ENCODE data around the gene GPRIN1.

Gene GPRIN1

GRCh38 chr5:176612008-176612407 is 2.1 kb upstream of the GPRIN1 start:
- Histone ChIP-seq H3K27ac (ENCODE audit: low read depth, low read length) (no peak overlapping the region), H4K20me1 (ENCODE audit: control insufficient read depth, insufficient read depth, low read depth, low read length) (peaks cover 8% of the 10 kb centered on the region), H3K36me3 (ENCODE audit: control insufficient read depth, low read length) (no peaks in the 10 kb centered on the region; the same call in 1 of the 2 replicates), H3K9me2 (replicated peaks; ENCODE audit: control insufficient read depth, low read length) (no peaks in the 10 kb centered on the region), H3F3A (ENCODE audit: control insufficient read depth, insufficient read depth) (peaks cover 4% of the 10 kb centered on the region; the same call in 1 of the 2 replicates), H3K27me3 (ENCODE audit: control insufficient read depth, low read length) (peaks cover 28% of the 10 kb centered on the region), H3K4me3 (ENCODE audit: low read length) (no peak overlapping the region), H3K4me1 (ENCODE audit: control insufficient read depth, low read length) (peaks cover 14% of the 10 kb centered on the region), H3K79me2 (ENCODE audit: control insufficient read depth, low read length) (peaks cover 20% of the 10 kb centered on the region), H3K9me3 (ENCODE audit: control insufficient read depth, insufficient read depth, low read length) (no peaks in the 10 kb centered on the region), H3K4me2 (ENCODE audit: low read length) (no peak overlapping the region)
- no peak for TF ChIP-seq EZH2phosphoT487 (IDR thresholded peaks at IDR 0.05; ENCODE audit: borderline replicate concordance, low read length)
- no peak for TF ChIP-seq CTCF (IDR thresholded peaks at IDR 0.05; ENCODE audit: low read depth, low read length, poor library complexity, severe bottlenecking)

- Histone ChIP-seq H3K79me2 (ENCODE audit: control insufficient read depth, low read length) (peaks cover 26% of the 10 kb centered on the region), H3K27me3 (ENCODE audit: control insufficient read depth, low read length) (peaks cover 25% of the 10 kb centered on the region), H3K36me3 (ENCODE audit: control insufficient read depth, low read length) (no peaks in the 10 kb centered on the region; the same call in 1 of the 2 replicates), H3K9me3 (ENCODE audit: control insufficient read depth, insufficient read depth, low read length) (no peaks in the 10 kb centered on the region), H3K9me2 (replicated peaks; ENCODE audit: control insufficient read depth, low read length) (no peaks in the 10 kb centered on the region), H4K20me1 (ENCODE audit: control insufficient read depth, insufficient read depth, low read depth, low read length) (peaks cover 8% of the 10 kb centered on the region), H3K4me1 (ENCODE audit: control insufficient read depth, low read length) (peaks cover 14% of the 10 kb centered on the region), H3K27ac (ENCODE audit: low read depth, low read length) (no peak overlapping the region), H3F3A (ENCODE audit: control insufficient read depth, insufficient read depth) (peaks cover 4% of the 10 kb centered on the region; the same call in 1 of the 2 replicates), H3K4me3 (ENCODE audit: low read length) (no peak overlapping the region), H3K4me2 (ENCODE audit: low read length) (no peak overlapping the region)
- no peak for TF ChIP-seq CTCF (IDR thresholded peaks at IDR 0.05; ENCODE audit: low read depth, low read length, poor library complexity, severe bottlenecking)
- TF ChIP-seq EZH2phosphoT487 (IDR thresholded peaks at IDR 0.05; ENCODE audit: borderline replicate concordance, low read length): no peak
Measured at GRCh38 chr5:176611435-176611834, 1.5 kb upstream of the GPRIN1 start.

- Histone ChIP-seq H3K9me3 (ENCODE audit: control insufficient read depth, insufficient read depth, low read length) (no peaks in the 10 kb centered on the region), H3K36me3 (ENCODE audit: control insufficient read depth, low read length) (no peaks in the 10 kb centered on the region; the same call in 1 of the 2 replicates), H3K79me2 (ENCODE audit: control insufficient read depth, low read length) (peaks cover 31% of the 10 kb centered on the region), H3K4me2 (ENCODE audit: low read length) (peak overlapping the region; percentile 86), H3K4me3 (ENCODE audit: low read length) (peak overlapping the region; percentile 83), H3K27ac (ENCODE audit: low read depth, low read length) (no peak overlapping the region), H3K4me1 (ENCODE audit: control insufficient read depth, low read length) (peaks cover 14% of the 10 kb centered on the region), H4K20me1 (ENCODE audit: control insufficient read depth, insufficient read depth, low read depth, low read length) (peaks cover 8% of the 10 kb centered on the region), H3K9me2 (replicated peaks; ENCODE audit: control insufficient read depth, low read length) (no peaks in the 10 kb centered on the region), H3K27me3 (ENCODE audit: control insufficient read depth, low read length) (peaks cover 15% of the 10 kb centered on the region), H3F3A (ENCODE audit: control insufficient read depth, insufficient read depth) (peaks cover 4% of the 10 kb centered on the region; the same call in 1 of the 2 replicates)
- TF ChIP-seq CTCF (IDR thresholded peaks at IDR 0.05; ENCODE audit: low read depth, low read length, poor library complexity, severe bottlenecking): no peak
- TF ChIP-seq EZH2phosphoT487 (IDR thresholded peaks at IDR 0.05; ENCODE audit: borderline replicate concordance, low read length): no peak
Measured at GRCh38 chr5:176610435-176610773, 448 bp upstream of the GPRIN1 start.

Data from DOHH2 (cell line).